Astrocyte (in vitro differentiated cells and primary cell): ENCODE results near the gene ASCC2.

Source experiments
- EZH2 ChIP-seq: IDR thresholded peaks from 2 replicates; pipeline ENCODE4 v1.6.1; 2012; ENCODE audit warnings: mild to moderate bottlenecking, low read length, inconsistent platforms; ENCODE audit not compliant: insufficient read depth
- TF ChIP-seq, protein P1 (sequence below): IDR thresholded peaks from 2 replicates; pipeline ENCODE4 v1.5.1; 2011; ENCODE audit warnings: low read depth, mild to moderate bottlenecking, inconsistent platforms, low read length, moderate library complexity; ENCODE audit not compliant: insufficient read depth

DNA sequence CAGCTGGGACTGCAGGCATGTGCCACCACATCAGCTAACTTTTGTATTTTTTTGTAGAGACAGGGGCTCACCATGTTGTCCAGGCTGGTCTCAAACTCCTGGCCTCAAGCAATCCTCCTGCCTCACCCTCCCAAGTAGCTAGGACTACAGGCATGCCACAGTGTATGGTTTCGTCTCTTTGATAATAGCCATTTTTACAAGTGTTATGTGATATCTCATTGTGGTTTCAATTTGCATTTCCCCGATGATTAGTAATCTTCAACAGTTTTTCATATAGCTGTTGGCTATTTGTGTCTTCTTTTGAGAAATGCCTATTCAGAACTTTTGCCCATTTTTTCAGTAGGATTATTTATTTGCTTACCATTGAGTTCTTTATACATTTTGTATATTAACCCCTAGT is 35.9 kb upstream of the ASCC2 start:
- TF ChIP-seq, protein P1, sequence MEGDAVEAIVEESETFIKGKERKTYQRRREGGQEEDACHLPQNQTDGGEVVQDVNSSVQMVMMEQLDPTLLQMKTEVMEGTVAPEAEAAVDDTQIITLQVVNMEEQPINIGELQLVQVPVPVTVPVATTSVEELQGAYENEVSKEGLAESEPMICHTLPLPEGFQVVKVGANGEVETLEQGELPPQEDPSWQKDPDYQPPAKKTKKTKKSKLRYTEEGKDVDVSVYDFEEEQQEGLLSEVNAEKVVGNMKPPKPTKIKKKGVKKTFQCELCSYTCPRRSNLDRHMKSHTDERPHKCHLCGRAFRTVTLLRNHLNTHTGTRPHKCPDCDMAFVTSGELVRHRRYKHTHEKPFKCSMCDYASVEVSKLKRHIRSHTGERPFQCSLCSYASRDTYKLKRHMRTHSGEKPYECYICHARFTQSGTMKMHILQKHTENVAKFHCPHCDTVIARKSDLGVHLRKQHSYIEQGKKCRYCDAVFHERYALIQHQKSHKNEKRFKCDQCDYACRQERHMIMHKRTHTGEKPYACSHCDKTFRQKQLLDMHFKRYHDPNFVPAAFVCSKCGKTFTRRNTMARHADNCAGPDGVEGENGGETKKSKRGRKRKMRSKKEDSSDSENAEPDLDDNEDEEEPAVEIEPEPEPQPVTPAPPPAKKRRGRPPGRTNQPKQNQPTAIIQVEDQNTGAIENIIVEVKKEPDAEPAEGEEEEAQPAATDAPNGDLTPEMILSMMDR, result no peak
- no peak for TF ChIP-seq EZH2
